Measurements from ENCODE around the gene NRXN2.

Gene NRXN2

GRCh38 chr11:64723117-64723906 is at the start of gene NRXN2:
NRXN2 (minus strand) TSS chr11:64723197; CDS start chr11:64713699, 9,498 bp downstream.
- DNase-seq: peak; percentile 87

- peak; percentile 70 for DNase-seq
Observed at GRCh38 chr11:64772303-64773018, 49.5 kb upstream of the NRXN2 start.

- DNase-seq: peak; percentile 62
Observed at GRCh38 chr11:64771861-64772260, 48.9 kb upstream of the NRXN2 start.

DNA sequence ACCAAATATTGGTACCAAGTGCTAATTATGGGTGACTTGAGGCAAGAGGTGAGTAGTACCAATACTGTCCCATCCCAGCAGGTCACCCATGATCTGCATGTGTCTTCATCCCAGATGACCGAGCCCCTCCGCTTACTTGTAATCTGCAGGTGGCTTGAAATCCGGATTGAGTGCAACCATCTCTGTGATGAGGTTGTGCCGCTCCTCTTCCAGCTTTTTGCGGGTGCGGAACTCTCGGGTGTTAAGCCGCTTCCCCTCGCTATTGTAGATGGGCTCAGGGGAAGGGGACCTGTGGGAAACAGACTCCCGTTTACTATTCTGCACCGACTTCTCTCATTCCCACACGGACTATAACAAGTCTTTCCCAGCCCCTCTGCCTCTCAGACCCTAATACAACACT is 47.1 kb upstream of the NRXN2 start:
- no peak for DNase-seq

GRCh38 chr11:64769283-64769682 is 46.3 kb upstream of the NRXN2 start:
- DNase-seq: no peak

- DNase-seq: no peak
Observed at GRCh38 chr11:64768300-64768694, 45.3 kb upstream of the NRXN2 start.

DNA sequence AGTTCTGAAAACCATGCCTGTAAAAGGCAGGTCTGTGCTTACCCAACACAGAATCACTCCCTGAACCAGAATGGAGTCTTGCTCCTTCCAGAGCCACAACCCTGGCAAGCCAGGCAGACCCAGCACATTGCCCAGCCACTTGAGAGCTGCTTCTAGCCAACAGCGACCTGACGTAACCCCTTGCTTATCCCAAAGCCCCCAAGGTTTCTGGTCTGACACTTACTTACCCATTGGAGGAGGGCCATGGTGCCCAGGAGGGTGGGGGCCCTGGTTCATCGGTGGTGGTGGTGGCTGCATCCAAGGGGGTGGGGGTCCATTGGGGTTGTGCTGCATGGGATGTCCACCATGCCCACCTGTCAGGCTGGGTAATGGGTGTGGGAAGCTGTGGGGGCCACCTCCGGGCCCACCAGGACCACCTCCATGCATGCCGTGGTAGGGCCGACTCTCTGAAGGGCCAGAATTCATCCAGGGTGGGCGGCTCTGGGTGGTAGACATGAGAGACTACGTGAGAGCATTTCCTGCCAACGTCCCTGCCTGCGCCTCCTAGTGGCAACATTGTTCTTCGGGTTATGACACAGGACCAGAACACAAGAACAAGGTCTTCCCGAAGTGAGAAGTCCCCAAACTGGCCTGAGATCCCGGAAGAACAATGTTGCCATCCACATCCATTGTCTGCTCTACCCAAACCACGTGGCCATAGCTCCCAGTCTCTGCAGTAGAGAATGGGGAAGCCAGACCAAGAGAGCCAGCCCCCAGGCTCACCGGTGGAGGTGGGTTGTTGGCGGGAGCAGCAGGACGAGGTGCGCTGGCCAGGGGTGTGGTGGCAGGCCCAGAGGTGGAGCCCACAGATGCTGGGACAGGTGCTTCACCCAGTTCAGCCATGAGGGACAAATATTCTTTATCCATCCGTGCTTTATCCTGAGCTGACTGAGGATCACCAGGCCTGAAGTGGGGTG is 44.6 kb upstream of the NRXN2 start:
- DNase-seq: peak; percentile 86

DNA sequence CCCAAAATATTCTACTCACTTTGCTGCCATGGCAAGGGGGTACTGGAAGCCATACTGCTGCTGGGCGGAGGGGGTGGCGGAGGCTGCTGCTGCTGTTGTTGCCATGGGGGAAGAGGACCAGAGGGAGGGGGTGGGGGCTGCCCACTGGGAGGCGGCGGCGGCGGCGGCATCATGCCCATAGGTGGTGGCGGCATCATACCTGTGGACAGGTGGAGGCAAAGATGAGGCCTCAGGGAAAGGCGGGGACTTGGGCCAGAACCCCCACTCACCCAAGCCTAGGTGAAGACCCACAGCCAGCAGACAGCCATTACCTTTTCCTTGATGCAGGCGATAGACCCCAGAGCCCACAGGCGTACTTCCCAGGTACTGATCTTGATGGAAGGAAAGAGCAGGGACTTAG is 43.9 kb upstream of the NRXN2 start:
- DNase-seq: no peak

- DNase-seq: no peak
Observed at GRCh38 chr11:64765851-64766665, 43.1 kb upstream of the NRXN2 start.

- no peak for DNase-seq
Observed at GRCh38 chr11:64765291-64765850, 42.4 kb upstream of the NRXN2 start.

DNA sequence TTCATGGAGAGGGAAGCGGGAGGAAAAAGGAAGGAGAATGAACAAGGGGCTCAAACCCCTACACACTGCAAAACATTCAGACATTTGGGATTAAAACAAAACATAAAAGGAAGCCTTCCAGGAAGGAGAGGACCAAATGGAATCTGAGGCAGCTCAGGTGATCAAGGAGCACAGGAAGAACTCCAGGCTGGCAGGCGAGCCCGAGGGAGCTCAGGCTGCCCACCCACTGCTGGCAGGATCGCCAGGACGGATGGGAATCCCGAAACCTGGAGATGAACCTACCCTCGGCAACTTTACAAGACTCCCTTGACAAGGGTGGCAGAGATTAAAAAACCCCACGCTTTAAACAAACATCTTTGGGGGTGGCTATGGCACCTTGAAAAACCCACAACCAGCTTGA is 41.8 kb upstream of the NRXN2 start:
- DNase-seq: no peak

GRCh38 chr11:64764040-64764611 is 41.1 kb upstream of the NRXN2 start:
- DNase-seq: no peak

DNA sequence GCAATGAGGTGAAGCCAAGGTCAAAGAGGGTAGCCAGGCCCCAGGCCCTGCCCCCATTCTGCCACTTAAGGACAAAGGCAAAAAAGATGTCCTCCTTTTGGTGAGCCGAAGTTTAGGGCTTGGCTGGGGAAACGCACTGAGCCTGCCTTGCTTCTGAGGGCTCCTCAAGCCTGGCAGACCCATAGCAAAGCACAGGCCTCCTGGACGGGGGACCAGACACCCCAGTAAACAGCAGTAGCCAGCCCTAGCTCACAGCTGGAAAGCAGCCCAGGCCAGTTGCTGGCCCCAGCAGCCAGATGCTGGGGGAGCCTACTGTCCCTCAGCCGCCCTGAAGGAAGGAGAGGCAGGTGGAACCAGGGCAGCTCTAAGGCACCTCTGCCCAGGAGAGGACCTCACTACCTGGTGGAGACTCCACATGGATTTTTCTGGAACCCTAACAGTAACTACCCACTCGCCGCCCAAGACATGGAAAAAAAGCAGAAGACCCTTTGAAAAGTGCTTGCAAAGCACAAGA is 40.6 kb upstream of the NRXN2 start:
- DNase-seq: no peak

- no peak for DNase-seq
Observed at GRCh38 chr11:64762674-64763525, 39.9 kb upstream of the NRXN2 start.

DNA sequence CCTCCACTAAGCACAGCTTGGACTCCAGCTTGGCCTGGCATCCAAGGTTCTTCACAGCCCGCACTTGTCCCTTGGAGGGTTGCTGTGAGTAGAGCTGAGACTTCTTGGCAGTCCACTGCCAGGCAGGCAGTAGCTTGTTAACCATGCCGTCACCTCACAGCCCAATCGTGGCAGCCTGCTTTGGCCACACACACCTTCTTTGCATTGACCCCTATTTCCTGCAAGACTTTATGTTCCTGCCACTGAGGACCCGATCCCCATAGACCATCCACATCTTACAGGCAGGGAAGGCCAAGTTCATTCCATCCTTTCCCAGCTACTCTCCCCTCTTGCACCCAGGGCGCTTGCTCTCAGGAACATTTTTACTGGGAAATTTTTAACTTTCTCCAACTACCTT is 39.3 kb upstream of the NRXN2 start:
- no peak for DNase-seq

DNA sequence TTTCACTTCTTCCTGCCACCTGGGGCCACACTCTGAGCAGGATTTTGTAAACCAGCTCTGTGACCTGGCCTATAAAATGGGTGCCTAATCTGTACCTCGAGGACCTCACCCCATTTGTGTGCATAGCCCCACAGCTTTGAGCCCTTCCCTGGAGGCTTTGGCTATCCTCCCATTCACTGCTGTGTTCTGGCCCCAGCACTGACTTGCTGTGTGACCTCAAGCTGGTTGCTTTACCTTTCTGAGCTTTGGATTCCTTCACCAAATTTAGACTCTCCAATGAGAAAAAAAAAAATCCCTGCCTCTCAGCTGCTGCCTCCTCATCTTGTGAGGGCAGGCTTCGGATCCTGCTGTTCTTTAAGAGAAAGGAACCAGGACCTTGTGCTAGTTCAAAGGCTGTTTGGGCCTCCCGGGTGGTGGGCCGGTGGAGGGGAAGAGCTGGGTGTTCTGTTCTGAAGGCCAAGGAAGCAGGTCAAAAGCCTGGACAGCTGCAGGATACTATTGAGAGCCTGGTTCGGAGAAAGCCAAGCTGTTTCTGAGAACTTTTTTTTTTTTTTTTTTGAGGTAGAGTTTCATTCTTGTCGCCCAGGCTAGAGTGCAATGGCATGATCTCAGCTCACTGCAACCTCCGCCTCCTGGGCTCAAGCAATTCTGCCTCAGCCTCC is 37.9 kb upstream of the NRXN2 start:
- DNase-seq: no peak

DNA sequence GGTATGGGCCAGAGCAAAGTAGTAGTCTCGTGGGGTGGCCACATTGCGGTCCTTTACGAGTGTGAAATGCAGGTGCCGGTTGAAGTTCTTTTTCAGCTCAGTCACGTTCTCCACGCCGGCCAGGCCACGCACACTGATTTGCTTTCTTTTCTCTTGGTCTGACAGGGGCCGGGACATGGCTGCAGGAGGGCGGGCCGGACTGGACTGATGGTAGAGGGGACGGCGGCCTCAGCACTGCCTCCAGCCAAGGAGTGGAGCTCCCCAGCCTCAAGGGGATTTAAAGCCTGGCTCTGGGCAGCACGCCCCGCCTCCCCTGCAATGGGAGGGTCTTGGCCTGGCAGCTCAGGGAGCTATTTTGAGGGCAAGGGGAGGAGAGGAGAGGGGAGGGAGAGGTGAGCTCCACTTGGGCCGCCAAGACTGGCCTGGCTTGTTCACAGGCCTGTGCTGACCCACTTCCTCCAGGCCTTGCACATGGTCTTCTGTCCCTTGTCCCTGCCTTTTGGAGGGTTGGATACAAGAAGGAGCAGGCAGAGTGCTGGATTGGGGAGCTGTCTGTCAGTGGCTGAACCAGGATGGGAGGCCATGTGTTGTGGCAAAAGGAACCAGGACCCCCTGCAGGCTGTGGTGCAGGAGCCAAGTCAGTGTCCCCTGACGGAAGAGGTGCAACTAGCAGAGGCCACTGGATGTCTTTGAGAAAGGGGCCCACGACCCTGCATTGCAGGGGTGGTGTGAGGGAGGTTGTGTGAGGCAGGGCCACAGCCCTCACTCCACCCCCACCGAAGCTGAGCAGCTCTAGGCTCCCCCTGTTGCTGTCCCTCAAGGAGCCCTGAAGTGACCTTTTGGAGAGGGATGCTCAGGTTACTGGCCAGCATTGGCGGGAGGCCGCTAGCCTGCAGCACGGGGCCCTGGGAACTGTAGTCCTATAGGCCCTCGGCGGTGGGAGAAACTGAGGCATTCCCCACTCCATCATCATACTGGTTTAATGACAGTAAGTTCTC is 37.0 kb upstream of the NRXN2 start, which contains the start of gene PYGM:
TSS of gene PYGM (minus strand) at position 253 of the 998 bp plus-strand sequence. CDS start at position 177, 76 bp downstream.
- DNase-seq: no peak

DNA sequence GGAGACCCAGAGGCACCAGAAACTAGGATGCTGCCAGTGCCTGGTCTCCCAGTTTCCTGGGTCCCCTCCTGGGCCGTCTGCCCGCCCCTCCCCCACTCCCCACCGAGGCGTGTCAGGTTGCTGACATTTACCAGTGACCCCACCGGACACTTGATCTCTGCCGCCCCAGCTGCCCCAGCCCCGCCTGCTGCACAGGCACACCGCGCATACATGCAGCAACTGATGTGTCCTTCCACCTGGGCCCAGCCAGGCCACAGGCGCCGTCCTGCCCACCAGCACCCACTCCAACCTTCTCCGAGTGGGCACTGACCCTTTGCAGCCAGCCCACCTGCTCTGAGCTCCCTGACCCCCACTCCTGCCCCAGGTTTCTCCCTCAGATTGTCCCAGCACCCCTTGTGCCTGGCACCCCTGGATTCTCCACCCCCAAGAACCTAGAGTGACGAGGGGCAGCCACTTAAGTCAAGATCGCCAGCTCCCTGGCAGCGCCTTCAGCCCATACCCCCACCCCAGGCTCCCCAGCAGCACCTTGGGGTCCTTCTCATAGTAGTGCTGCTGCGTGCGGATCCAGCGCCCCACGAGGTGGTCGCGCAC is 36.2 kb upstream of the NRXN2 start:
- no peak for DNase-seq

All from suppressor macrophage treated with lipopolysaccharide for 4 hours (primary cell).